ENCODE data around the gene PLCL2.

Gene PLCL2

DNA sequence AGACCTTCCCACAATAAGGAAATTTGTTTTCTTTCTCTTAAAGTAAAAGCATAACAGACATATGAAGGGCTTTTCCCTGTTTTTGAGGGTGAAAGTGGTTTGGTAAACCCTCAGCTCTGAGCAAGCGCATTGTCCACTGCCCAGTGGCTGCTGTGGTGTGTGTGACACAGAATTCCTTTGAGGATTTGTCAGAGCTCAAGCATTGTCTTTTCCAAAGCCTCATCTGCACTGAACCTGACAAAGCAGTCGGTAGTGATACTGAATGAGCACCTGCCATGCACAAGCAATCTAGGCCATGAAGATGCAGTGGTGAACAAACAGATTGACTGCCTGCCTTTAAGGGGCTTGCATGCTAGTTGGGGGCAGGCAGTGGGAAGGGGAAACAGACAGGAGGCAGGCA lies 128.3 kb downstream of the PLCL2 start:
- no peaks in the 10 kb centered on the region for H3K9me2 ChIP-seq (replicated peaks; ENCODE audit: control insufficient read depth, low read length)
- no peaks in the 10 kb centered on the region for H3F3A ChIP-seq (ENCODE audit: control insufficient read depth, insufficient read depth)
- no peak overlapping the region for H3K27ac ChIP-seq (ENCODE audit: low read depth, low read length)
- no peaks in the 10 kb centered on the region for H3K9me3 ChIP-seq (ENCODE audit: control insufficient read depth, insufficient read depth, low read length)
- H3K4me3 ChIP-seq (ENCODE audit: low read length): no peak overlapping the region
- no peaks in the 10 kb centered on the region for H4K20me1 ChIP-seq (ENCODE audit: control insufficient read depth, insufficient read depth, low read depth, low read length)
- TF ChIP-seq EZH2phosphoT487 (IDR thresholded peaks at IDR 0.05; ENCODE audit: borderline replicate concordance, low read length): no peak
- no peak for TF ChIP-seq CTCF (IDR thresholded peaks at IDR 0.05; ENCODE audit: low read depth, low read length, poor library complexity, severe bottlenecking)
- no peak overlapping the region for H3K4me2 ChIP-seq (ENCODE audit: low read length)
- H3K79me2 ChIP-seq (ENCODE audit: control insufficient read depth, low read length): peaks cover 20% of the 10 kb centered on the region
- H3K4me1 ChIP-seq (ENCODE audit: control insufficient read depth, low read length): no peaks in the 10 kb centered on the region
- H3K36me3 ChIP-seq (ENCODE audit: control insufficient read depth, low read length): peaks cover 48% of the 10 kb centered on the region
- no peaks in the 10 kb centered on the region for H3K27me3 ChIP-seq (ENCODE audit: control insufficient read depth, low read length)

DNA sequence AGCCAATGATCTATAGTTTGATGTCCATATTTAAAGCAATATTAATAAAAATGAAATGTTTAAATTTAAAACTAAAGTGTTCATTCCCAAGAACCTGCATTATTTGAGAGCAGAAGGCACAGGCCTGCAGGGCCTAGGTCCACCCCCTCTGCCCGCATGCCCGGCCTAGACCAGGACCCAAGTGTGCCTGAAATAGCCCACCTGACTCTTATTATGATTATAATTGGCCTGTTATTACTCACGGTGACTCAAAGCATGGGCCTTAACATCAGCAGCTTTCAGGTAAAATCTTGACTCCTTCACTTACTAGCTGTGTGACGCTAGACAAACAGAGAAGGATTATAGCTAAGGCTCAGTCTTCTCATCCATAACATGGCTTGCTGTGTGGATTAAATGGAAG lies 128.8 kb downstream of the PLCL2 start:
- TF ChIP-seq CTCF (IDR thresholded peaks at IDR 0.05; ENCODE audit: low read depth, low read length, poor library complexity, severe bottlenecking) (no peak), EZH2phosphoT487 (IDR thresholded peaks at IDR 0.05; ENCODE audit: borderline replicate concordance, low read length) (no peak)
- H3K9me2 ChIP-seq (replicated peaks; ENCODE audit: control insufficient read depth, low read length): no peaks in the 10 kb centered on the region
- H3K27me3 ChIP-seq (ENCODE audit: control insufficient read depth, low read length): no peaks in the 10 kb centered on the region
- H3K4me2 ChIP-seq (ENCODE audit: low read length): no peak overlapping the region
- H3F3A ChIP-seq (ENCODE audit: control insufficient read depth, insufficient read depth): no peaks in the 10 kb centered on the region
- H3K4me1 ChIP-seq (ENCODE audit: control insufficient read depth, low read length): no peaks in the 10 kb centered on the region
- H4K20me1 ChIP-seq (ENCODE audit: control insufficient read depth, insufficient read depth, low read depth, low read length): no peaks in the 10 kb centered on the region
- no peaks in the 10 kb centered on the region for H3K9me3 ChIP-seq (ENCODE audit: control insufficient read depth, insufficient read depth, low read length)
- peaks cover 48% of the 10 kb centered on the region for H3K36me3 ChIP-seq (ENCODE audit: control insufficient read depth, low read length)
- no peak overlapping the region for H3K4me3 ChIP-seq (ENCODE audit: low read length)
- H3K79me2 ChIP-seq (ENCODE audit: control insufficient read depth, low read length): peaks cover 15% of the 10 kb centered on the region
- no peak overlapping the region for H3K27ac ChIP-seq (ENCODE audit: low read depth, low read length)

DNA sequence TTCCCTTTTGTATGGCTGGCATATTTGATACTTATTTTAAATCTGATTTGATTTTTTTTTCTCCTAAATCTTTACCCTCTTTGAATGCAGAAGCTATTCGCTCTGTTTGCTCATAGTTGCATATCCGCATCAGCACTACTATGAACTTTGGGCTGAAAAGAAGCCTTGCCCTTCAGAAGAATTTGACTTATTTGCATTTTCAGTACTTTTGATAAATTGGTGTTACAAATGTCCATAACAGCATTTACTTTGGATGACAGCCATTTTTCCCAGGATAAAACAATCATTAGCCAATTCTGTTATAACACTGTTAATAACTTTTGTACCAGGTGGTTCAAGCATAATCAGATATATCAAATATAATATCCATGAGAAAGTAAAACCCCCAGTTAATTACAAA lies 129.5 kb downstream of the PLCL2 start:
- Histone ChIP-seq H3K27me3 (ENCODE audit: control insufficient read depth, low read length) (no peaks in the 10 kb centered on the region), H3K36me3 (ENCODE audit: control insufficient read depth, low read length) (peaks cover 48% of the 10 kb centered on the region), H3K79me2 (ENCODE audit: control insufficient read depth, low read length) (peaks cover 14% of the 10 kb centered on the region), H3K9me2 (replicated peaks; ENCODE audit: control insufficient read depth, low read length) (no peaks in the 10 kb centered on the region), H3F3A (ENCODE audit: control insufficient read depth, insufficient read depth) (no peaks in the 10 kb centered on the region), H3K4me3 (ENCODE audit: low read length) (no peak overlapping the region), H3K4me1 (ENCODE audit: control insufficient read depth, low read length) (no peaks in the 10 kb centered on the region), H4K20me1 (ENCODE audit: control insufficient read depth, insufficient read depth, low read depth, low read length) (no peaks in the 10 kb centered on the region), H3K4me2 (ENCODE audit: low read length) (no peak overlapping the region), H3K9me3 (ENCODE audit: control insufficient read depth, insufficient read depth, low read length) (no peaks in the 10 kb centered on the region), H3K27ac (ENCODE audit: low read depth, low read length) (no peak overlapping the region)
- TF ChIP-seq CTCF (IDR thresholded peaks at IDR 0.05; ENCODE audit: low read depth, low read length, poor library complexity, severe bottlenecking) (no peak), EZH2phosphoT487 (IDR thresholded peaks at IDR 0.05; ENCODE audit: borderline replicate concordance, low read length) (no peak)

GRCh38 chr3:17014709-17015108 lies 130.0 kb downstream of the PLCL2 start:
- H3K4me3 ChIP-seq (ENCODE audit: low read length): no peak overlapping the region
- no peak overlapping the region for H3K4me2 ChIP-seq (ENCODE audit: low read length)
- no peaks in the 10 kb centered on the region for H3K9me3 ChIP-seq (ENCODE audit: control insufficient read depth, insufficient read depth, low read length)
- H4K20me1 ChIP-seq (ENCODE audit: control insufficient read depth, insufficient read depth, low read depth, low read length): no peaks in the 10 kb centered on the region
- H3K4me1 ChIP-seq (ENCODE audit: control insufficient read depth, low read length): no peaks in the 10 kb centered on the region
- H3K27ac ChIP-seq (ENCODE audit: low read depth, low read length): no peak overlapping the region
- H3K79me2 ChIP-seq (ENCODE audit: control insufficient read depth, low read length): peaks cover 14% of the 10 kb centered on the region
- TF ChIP-seq CTCF (IDR thresholded peaks at IDR 0.05; ENCODE audit: low read depth, low read length, poor library complexity, severe bottlenecking) (no peak), EZH2phosphoT487 (IDR thresholded peaks at IDR 0.05; ENCODE audit: borderline replicate concordance, low read length) (no peak)
- no peaks in the 10 kb centered on the region for H3K9me2 ChIP-seq (replicated peaks; ENCODE audit: control insufficient read depth, low read length)
- H3F3A ChIP-seq (ENCODE audit: control insufficient read depth, insufficient read depth): no peaks in the 10 kb centered on the region
- H3K36me3 ChIP-seq (ENCODE audit: control insufficient read depth, low read length): peaks cover 45% of the 10 kb centered on the region
- no peaks in the 10 kb centered on the region for H3K27me3 ChIP-seq (ENCODE audit: control insufficient read depth, low read length)
